NCI-H2196 (cell line): ENCODE measurements around the gene SUN5.
"Not testable (repeated sequence)": the region's sequence is repeated elsewhere in the genome, so short reads cannot be mapped to it uniquely, and the experiment has no call there.

Experiments used
- DNase-seq: peaks from one replicate; lab custom pipeline; 2025; ENCODE audit not compliant: unreplicated experiment; lab: John Stamatoyannopoulos, UW

The SUN5 gene

GRCh38 chr20:32978009-32978335 is 26.3 kb downstream of the SUN5 start:
- no peak for DNase-seq

- no peak for DNase-seq
Measured at GRCh38 chr20:32977281-32978008, 26.8 kb downstream of the SUN5 start.

GRCh38 chr20:32976746-32977145 is 27.5 kb downstream of the SUN5 start:
- no peak for DNase-seq

GRCh38 chr20:32975698-32976674 is 28.2 kb downstream of the SUN5 start:
- no peak for DNase-seq

GRCh38 chr20:32975121-32975520 is 29.1 kb downstream of the SUN5 start:
- DNase-seq = not testable (repeated sequence)

- not testable (repeated sequence) for DNase-seq
Measured at GRCh38 chr20:32974204-32975064, 29.8 kb downstream of the SUN5 start.

GRCh38 chr20:32973077-32973717 is 31.0 kb downstream of the SUN5 start:
- no peak for DNase-seq

- no peak for DNase-seq
Measured at GRCh38 chr20:32972181-32973076, 31.8 kb downstream of the SUN5 start.

GRCh38 chr20:32971703-32972161 is 32.5 kb downstream of the SUN5 start:
- DNase-seq = no peak

- no peak for DNase-seq
Measured at GRCh38 chr20:32970973-32971300, 33.3 kb downstream of the SUN5 start.

GRCh38 chr20:32970115-32970972 is 33.9 kb downstream of the SUN5 start:
- DNase-seq = no peak

GRCh38 chr20:32969356-32970114 is 34.7 kb downstream of the SUN5 start:
- DNase-seq = no peak

- no peak for DNase-seq
Measured at GRCh38 chr20:32968478-32969241, 35.6 kb downstream of the SUN5 start.

- DNase-seq = no peak
Measured at GRCh38 chr20:32967961-32968457, 36.2 kb downstream of the SUN5 start.

- DNase-seq = no peak
Measured at GRCh38 chr20:32966881-32967781, 37.1 kb downstream of the SUN5 start.

GRCh38 chr20:32966382-32966781 is 37.9 kb downstream of the SUN5 start:
- DNase-seq = no peak
